Measurements from ENCODE around the gene CHST4. TPM values are rescaled to one million over a fixed set of nuclear protein-coding genes. Genes with fewer than 3 reads are reported as not detected.
"Not testable (repeated sequence)": the region's sequence is repeated elsewhere in the genome, so short reads cannot be mapped to it uniquely, and the experiment has no call there.

CHST4 gene
- total and polyA plus RNA-seq, 2 of the 4 experiments (the other 2 are of a cell fraction) = not detected

GRCh38 chr16:71576971-71577370 lies 50.7 kb downstream of the CHST4 start, which contains the start of gene TAT:
Gene TAT (minus strand): TSS chr16:71577092. CDS start chr16:71576415, 677 bp downstream.
- Histone ChIP-seq H2BK120ac (ENCODE audit: low read depth, low read length) (no peak within 1 kb of the TSS), H3K4ac (ENCODE audit: low read depth, low read length) (no peak within 1 kb of the TSS), H2BK15ac (ENCODE audit: low read depth, low read length) (no peak within 1 kb of the TSS), H3K9ac (ENCODE audit: low read depth, low read length) (no peak within 1 kb of the TSS), H3K56ac (ENCODE audit: extremely low read depth, insufficient read depth, low read length) (no peak within 1 kb of the TSS), H4K5ac (ENCODE audit: low read depth, low read length) (no peak within 1 kb of the TSS), H3K9me1 (ENCODE audit: insufficient read depth, low read length) (no peaks in the 10 kb centered on the region), H3K23ac (ENCODE audit: low read depth, low read length) (no peak within 1 kb of the TSS), H2BK20ac (ENCODE audit: low read depth, low read length) (no peak within 1 kb of the TSS), H4K20me1 (ENCODE audit: insufficient read depth, low read length) (no peaks in the 10 kb centered on the region), H3K4me1 (ENCODE audit: control insufficient read depth, insufficient read depth, low read length) (no peaks in the 10 kb centered on the region), H3K27ac (ENCODE audit: insufficient read depth, low read length) (no peak within 1 kb of the TSS), H3K4me2 (ENCODE audit: low read depth, low read length) (no peak within 1 kb of the TSS), H3K4me3 (ENCODE audit: insufficient read depth, low read depth, low read length) (no peak within 1 kb of the TSS), H3K14ac (replicated peaks; ENCODE audit: low read depth, low read length) (no peak within 1 kb of the TSS), H4K91ac (ENCODE audit: insufficient read depth, low read depth, low read length) (no peak within 1 kb of the TSS), H2AK5ac (ENCODE audit: low read depth, low read length) (no peak within 1 kb of the TSS), H2AK9ac (replicated peaks; ENCODE audit: low read depth, low read length, poor library complexity) (no peak within 1 kb of the TSS), H3K18ac (ENCODE audit: low read depth, low read length) (no peak within 1 kb of the TSS), H3K27me3 (ENCODE audit: control insufficient read depth, insufficient read depth, low read length) (peaks cover 14% of the 10 kb centered on the region), H3K9me3 (ENCODE audit: control insufficient read depth, insufficient read depth, low read length) (no peaks in the 10 kb centered on the region), H2AFZ (replicated peaks; ENCODE audit: low read length, poor library complexity) (no peak within 1 kb of the TSS), H4K8ac (ENCODE audit: low read depth in 2 of 2, low read length in 2 of 2) (no peak within 1 kb of the TSS), H3K79me1 (ENCODE audit: low read depth in 1 of 2, low read length in 2 of 2) (no peaks in the 10 kb centered on the region), H3K36me3 (ENCODE audit: control insufficient read depth, insufficient read depth, low read length) (no peaks in the 10 kb centered on the region), H2BK5ac (ENCODE audit: low read depth, low read length, poor library complexity, severe bottlenecking) (no peak within 1 kb of the TSS)
- dilution Hi-C loops (cut with HindIII; ENCODE audit: low sequenced_read_pairs, unreplicated experiment) = no loop called here
- DNase-seq = no peak
- in situ Hi-C loops (cut with MboI; ENCODE audit: low sequenced_read_pairs) = no loop called here
- ChIA-PET CTCF (interaction anchor here (1.0 kb wide), 1 partner anchor 35 kb away, joined by 3 read pairs; no protein-coding TSS in a partner anchor), POLR2A (ENCODE audit: unreplicated experiment) (no interaction called here)
- intact Hi-C loops (cut with micrococcal nuclease) = no loop called here
- BruUV-seq (replicated peaks) = no TSS peak
- WGBS, 2 experiments (ENCODE audit: extremely low coverage in 2 of 2, insufficient read length in 1 of 2) = 50% methylated on average over 1 of the region's 3 CpGs; no CpG with 5 or more reads in 1 of the 2 experiments
- ATAC-seq (ENCODE audit: low read depth) = no peak
- TF ChIP-seq CTCF (conservative IDR thresholded peaks at IDR 0.05; ENCODE audit: low read depth, low read length) (no peak), CEBPB (IDR thresholded peaks at IDR 0.05; ENCODE audit: low read depth, low read length) (no peak), MXI1 (IDR thresholded peaks at IDR 0.05; ENCODE audit: borderline replicate concordance, low read depth, low read length) (no peak), NFE2L2 (IDR thresholded peaks at IDR 0.05; ENCODE audit: low read depth, low read length) (no peak), RAD21 (IDR thresholded peaks at IDR 0.05; ENCODE audit: low read length) (no peak), BHLHE40 (IDR thresholded peaks at IDR 0.05; ENCODE audit: low read depth, low read length) (no peak), RFX5 (IDR thresholded peaks at IDR 0.05; ENCODE audit: low read depth, low read length) (no peak), SMC3 (IDR thresholded peaks at IDR 0.05; ENCODE audit: low read depth, low read length) (no peak)

DNA sequence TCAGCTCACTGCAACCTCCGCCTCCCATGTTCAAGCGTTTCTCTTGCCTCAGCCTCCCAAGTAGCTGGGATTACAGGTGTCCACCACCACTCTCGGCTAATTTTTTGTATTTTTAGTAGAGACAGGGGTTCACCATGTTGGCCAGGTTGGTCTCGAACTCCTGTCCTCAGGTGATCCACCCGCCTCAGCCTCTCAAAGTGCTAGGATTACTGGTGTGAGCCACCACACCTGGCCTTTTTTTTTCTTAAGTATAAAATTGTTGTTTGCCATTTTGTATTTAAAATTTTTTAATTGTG lies 56.3 kb downstream of the CHST4 start:
- H3K9me3 ChIP-seq (ENCODE audit: control insufficient read depth, insufficient read depth, low read length); H3K27ac ChIP-seq (ENCODE audit: insufficient read depth, low read length); H2BK20ac ChIP-seq (ENCODE audit: low read depth, low read length); H3K4ac ChIP-seq (ENCODE audit: low read depth, low read length); dilution Hi-C loops (cut with HindIII; ENCODE audit: low sequenced_read_pairs, unreplicated experiment); H3K4me3 ChIP-seq (ENCODE audit: insufficient read depth, low read depth, low read length); H3K9me1 ChIP-seq (ENCODE audit: insufficient read depth, low read length); in situ Hi-C loops (cut with MboI; ENCODE audit: low sequenced_read_pairs); H3K27me3 ChIP-seq (ENCODE audit: control insufficient read depth, insufficient read depth, low read length); H4K20me1 ChIP-seq (ENCODE audit: insufficient read depth, low read length); H2AK5ac ChIP-seq (ENCODE audit: low read depth, low read length); H4K5ac ChIP-seq (ENCODE audit: low read depth, low read length); H3K79me1 ChIP-seq (ENCODE audit: low read depth in 1 of 2, low read length in 2 of 2); H3K56ac ChIP-seq (ENCODE audit: extremely low read depth, insufficient read depth, low read length); H2AK9ac ChIP-seq (replicated peaks; ENCODE audit: low read depth, low read length, poor library complexity); DNase-seq; H3K4me2 ChIP-seq (ENCODE audit: low read depth, low read length); H3K36me3 ChIP-seq (ENCODE audit: control insufficient read depth, insufficient read depth, low read length); intact Hi-C loops (cut with micrococcal nuclease); H2BK5ac ChIP-seq (ENCODE audit: low read depth, low read length, poor library complexity, severe bottlenecking); ATAC-seq (ENCODE audit: low read depth); BruUV-seq (replicated peaks); H2BK15ac ChIP-seq (ENCODE audit: low read depth, low read length); H2BK120ac ChIP-seq (ENCODE audit: low read depth, low read length); H2AFZ ChIP-seq (replicated peaks; ENCODE audit: low read length, poor library complexity); POLR2A ChIA-PET (ENCODE audit: unreplicated experiment); H3K4me1 ChIP-seq (ENCODE audit: control insufficient read depth, insufficient read depth, low read length); H3K14ac ChIP-seq (replicated peaks; ENCODE audit: low read depth, low read length); H3K18ac ChIP-seq (ENCODE audit: low read depth, low read length); H3K9ac ChIP-seq (ENCODE audit: low read depth, low read length); CTCF ChIA-PET; H3K23ac ChIP-seq (ENCODE audit: low read depth, low read length); H4K8ac ChIP-seq (ENCODE audit: low read depth in 2 of 2, low read length in 2 of 2); H4K91ac ChIP-seq (ENCODE audit: insufficient read depth, low read depth, low read length): not testable (repeated sequence)
- WGBS, 2 experiments (ENCODE audit: extremely low coverage in 2 of 2, insufficient read length in 1 of 2) = 80% methylated on average over 1 of the region's 5 CpGs; no CpG with 5 or more reads in 1 of the 2 experiments

Data from IMR-90 (cell line).